ELF-1 (cell line): ENCODE data around the gene SUCO.
"Not testable (repeated sequence)": the region's sequence is repeated elsewhere in the genome, so short reads cannot be mapped to it uniquely, and the experiment has no call there.

ENCODE experiments used
- DNase-seq: peaks from one replicate; pipeline ENCODE4 v3.0.0-alpha.2; 2016; ENCODE audit warnings: low read depth, low spot score

The SUCO gene

GRCh38 chr1:172559572-172560210, 26.7 kb downstream of the SUCO start:
- no peak for DNase-seq

DNA sequence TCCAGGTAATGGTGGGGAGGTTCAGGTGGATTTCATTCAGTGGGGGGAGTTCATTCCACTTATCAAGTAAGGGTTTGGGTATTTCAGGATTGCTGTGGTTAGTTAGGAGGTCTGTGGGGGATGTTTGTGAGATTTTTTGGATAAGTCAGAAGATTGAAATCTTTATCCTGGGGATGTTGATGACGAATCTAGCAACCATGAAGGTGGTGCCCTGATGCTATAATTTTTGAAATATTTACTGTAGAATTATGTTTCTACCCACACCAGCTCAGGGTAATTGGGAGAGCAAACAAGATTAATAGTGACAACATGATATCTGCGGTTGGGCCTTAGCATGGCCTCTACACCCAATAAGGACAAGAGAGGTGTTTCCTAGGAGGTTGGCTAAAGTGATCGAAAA, 28.3 kb downstream of the SUCO start:
- no peak for DNase-seq

DNA sequence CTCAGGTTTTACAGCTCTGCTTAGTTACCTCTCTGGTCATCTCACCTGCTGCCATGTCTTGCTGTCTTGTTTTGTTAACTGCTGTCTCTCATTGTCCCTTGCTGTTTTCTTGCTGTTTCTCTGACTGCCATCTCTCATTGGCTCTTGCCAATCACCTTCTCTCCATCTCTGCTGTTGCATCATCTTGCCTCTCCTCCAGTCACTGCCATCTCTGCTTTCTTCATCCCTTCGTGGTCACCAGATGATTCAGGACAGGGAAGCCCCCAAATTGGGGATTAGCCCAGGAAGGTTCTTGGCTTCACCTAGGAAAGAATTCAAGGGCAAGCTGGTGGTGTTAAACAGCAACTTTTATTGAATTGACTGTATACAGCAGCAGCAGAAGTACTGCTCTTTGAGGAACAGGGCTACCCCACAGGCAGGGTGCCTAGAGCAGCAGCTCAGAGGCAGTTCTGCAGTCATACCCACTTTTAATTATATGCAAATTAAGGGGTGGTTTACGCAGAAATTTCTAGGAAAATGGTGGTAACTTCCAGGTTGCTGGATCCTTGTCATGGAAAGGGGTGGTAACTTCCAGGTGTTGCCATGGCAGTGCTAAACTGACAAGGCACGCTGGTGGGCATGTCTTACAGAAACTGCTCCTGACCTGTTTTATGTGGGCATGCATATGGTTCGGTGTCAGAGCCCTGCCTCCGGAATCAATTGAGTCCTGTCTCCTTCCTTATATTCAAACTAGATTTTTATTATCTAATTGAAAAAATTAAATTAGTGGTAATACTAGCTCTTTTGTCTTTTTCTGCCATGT, 33.4 kb downstream of the SUCO start:
- DNase-seq: no peak

DNA sequence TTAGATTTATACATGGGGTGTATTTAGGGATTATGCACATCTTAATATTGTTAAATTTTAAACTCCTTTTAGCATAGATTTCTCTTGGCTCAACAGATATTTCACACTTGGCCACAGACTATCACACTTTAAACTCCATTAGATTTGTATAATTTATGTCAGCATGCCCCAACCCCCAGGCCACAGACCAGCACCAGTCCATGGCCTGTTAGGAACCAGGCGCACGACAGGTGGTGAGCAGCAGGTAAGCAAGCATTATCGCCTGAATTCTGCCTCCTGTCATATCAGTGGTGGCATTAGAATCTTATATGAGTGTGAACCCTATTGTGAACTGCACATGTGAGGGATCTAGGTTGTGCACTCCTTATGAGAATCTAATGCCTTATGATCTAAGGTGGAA, 34.8 kb downstream of the SUCO start:
- DNase-seq: no peak

DNA sequence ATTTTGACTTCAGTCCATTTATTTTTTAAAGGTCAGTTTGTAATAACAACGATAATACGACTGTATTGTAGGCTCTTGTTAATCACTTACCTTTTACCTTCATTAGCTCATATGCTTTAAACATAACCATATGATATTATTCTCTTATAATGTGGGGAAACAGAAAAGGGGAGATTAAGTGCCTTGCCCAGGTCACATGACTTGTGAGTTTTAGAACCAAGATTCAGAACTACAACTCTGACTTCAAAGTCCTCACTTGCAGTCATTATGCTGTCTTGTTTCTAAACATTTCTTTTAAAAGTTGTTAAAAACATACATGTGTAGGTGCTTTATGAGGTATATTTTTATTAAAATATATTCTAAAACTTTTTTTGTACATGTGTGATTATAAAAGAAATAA, 41.1 kb downstream of the SUCO start:
- DNase-seq: no peak

DNA sequence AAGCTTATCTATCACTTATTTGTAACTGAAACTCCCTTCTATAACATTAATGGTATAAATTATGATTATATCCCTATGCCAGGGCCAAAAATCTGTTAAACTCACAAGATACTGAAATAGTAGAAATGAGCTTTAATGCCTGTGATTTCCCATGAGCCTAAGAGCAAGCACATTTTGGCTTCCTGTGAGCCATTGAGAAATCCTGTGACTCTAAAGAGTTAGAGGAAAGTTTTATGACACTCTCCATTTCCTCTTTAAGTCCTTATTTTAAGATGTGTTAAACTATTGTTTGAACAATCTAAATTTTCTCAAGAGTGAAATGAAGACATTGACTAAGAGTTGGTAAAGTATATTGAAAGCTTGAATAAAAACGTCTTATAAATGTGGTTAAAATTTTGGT, 45.6 kb downstream of the SUCO start:
- DNase-seq: no peak

DNA sequence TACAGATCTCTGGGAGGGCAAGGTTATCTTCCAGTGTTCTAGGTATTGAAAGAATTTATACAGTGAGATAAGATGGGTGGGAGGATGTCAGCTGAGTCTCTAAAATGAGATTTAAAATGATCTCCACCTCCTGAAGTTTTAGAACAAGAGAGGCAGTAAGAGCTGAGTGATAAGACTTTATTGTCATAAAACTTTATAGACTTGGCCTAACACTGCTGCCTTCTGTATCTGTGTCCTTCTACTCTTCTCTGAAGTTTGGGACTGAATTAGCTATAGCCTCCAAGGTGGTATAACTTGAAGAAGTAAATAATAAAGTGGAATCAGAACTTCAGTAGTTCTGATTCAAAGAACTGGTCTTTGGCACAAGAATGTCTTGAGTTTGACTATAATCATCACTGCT, 48.3 kb downstream of the SUCO start:
- DNase-seq: no peak

GRCh38 chr1:172581779-172582178, 48.8 kb downstream of the SUCO start:
- DNase-seq: no peak

DNA sequence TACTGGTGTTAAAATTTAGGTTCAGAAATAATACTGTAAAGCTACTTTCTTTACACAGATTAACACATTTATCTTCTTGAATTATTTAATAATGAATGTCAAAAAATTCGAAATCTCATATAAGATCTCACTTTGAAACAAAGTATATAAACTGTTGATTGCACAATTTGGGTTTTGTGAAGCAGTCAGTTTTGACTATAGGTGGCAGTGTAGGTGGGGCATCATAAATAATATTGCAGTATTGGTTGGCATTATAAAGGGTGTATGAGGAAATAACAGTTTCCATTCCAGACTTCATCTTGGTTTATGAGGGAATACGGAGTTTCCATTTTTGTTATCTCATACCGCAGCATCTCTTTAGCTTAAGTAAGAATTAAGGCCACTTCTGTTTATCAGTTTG, 49.9 kb downstream of the SUCO start:
- DNase-seq: no peak

DNA sequence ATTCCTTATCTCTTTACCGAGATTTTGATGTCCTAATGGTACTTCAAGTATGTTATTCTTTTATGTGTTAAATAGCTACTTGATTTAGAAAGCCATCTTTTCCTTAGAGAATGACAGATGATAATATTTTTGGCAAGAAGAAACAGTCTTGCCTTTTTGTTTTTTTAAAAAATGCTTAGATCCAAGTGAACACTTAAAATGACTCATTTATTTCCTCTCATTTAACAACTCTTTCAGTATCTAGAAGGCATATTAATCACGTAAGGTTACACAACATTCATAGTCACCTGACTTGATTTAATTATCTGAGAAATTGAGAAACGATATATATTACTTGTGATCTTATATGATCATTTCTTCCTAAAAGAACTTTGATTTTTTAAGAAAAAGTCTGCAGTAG, 52.4 kb downstream of the SUCO start:
- DNase-seq: no peak

DNA sequence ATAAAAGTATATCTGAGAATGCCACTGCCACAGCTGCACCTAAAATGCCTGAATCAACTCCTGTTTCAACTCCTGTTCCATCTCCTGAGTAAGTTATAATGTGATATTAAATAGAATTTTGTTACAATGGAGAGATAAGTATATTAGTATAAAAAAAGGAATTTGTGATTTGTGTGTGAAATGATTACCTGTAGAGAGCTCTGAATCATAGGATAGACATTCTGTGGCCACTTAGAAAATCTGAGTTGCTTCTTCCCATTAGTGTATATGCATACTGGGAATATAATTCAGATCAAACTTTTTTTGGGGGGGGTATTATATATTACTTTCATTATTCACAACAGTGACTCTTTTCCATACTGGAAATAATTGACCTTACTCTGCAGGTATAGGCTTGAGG, 52.9 kb downstream of the SUCO start:
- no peak for DNase-seq

DNA sequence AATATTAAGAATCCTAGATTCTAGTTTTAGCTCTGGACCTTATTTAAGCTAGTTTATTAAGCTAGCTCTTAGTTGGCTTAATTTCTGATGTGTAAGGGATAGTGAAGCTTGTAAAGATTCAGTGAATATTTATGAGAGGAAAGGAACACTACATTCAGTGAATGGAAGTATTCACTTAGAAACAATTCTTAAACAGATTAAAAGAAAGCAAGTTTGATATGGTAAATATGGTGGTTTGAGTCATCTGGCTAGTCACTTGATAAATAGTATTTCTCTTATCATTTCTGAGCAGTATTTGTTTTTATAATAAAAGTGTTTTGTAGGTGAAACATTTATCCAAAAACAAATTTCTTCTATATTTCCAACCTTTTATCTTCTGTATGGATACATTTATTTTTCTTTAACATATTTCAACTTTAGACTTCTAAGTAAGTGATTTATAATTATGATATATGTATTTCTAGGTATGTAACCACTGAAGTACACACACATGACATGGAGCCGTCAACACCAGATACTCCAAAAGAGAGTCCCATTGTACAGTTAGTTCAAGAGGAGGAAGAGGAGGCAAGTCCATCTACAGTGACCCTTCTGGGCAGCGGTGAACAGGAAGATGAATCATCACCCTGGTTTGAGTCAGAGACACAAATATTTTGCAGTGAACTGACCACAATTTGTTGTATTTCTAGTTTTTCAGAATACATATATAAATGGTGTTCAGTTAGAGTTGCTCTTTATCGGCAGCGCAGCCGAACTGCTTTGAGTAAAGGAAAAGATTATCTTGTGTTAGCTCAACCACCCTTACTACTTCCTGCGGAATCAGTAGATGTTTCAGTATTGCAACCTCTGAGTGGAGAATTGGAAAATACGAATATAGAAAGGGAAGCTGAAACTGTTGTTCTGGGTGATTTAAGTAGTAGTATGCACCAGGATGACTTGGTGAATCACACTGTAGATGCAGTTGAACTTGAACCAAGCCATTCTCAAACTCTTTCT, 55.6 kb downstream of the SUCO start:
- no peak for DNase-seq

GRCh38 chr1:172589553-172589952, 56.6 kb downstream of the SUCO start:
- DNase-seq: no peak

GRCh38 chr1:172591429-172591828, 58.5 kb downstream of the SUCO start:
- not testable (repeated sequence) for DNase-seq

- DNase-seq: not testable (repeated sequence)
Measured at GRCh38 chr1:172595066-172595465, 62.1 kb downstream of the SUCO start.

- not testable (repeated sequence) for DNase-seq
Measured at GRCh38 chr1:172596782-172597181, 63.8 kb downstream of the SUCO start.

DNA sequence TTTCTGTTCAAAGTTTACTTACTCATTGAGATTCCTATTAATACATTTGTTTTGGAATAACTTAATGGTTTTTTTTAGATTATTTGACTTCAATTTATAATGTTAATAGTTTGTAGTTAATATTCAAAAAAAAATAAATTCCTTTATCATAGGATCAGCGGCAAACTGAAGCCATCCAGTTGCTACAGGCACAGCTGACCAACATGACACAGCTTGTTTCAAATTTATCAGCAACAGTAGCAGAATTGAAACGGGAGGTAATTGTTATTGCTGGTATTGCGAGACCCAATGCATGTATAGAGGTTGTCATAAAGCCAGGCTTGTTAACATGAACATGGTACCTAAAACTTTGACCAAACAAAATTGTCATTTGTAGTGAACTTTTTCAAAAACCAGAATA, 67.0 kb downstream of the SUCO start:
- no peak for DNase-seq

GRCh38 chr1:172600615-172601014, 67.7 kb downstream of the SUCO start:
- DNase-seq: peak; percentile 3

GRCh38 chr1:172601046-172601630, 68.2 kb downstream of the SUCO start:
- peak; percentile 4 for DNase-seq

- DNase-seq: no peak
Measured at GRCh38 chr1:172602706-172603105, 69.8 kb downstream of the SUCO start.

GRCh38 chr1:172603816-172604215, 70.9 kb downstream of the SUCO start:
- no peak for DNase-seq

- DNase-seq: no peak
Measured at GRCh38 chr1:172605641-172606040, 72.7 kb downstream of the SUCO start.
